Kidney epithelial cell (primary cell): ENCODE data around the gene SYNGR1. TPM values are rescaled to one million over a fixed set of nuclear protein-coding genes. Genes with fewer than 3 reads are reported as not detected.
A peak's percentile ranks its signal among the peaks of the same experiment; 100 is the strongest.

Experiments used
- DNase-seq: peaks from one replicate; pipeline ENCODE4 v3.0.0-alpha.2; 2010; ENCODE audit warnings: low read depth
- H3K27me3 ChIP-seq: 2 replicates; pipeline ENCODE4 v1.6.0; 2011; ENCODE audit warnings: low read length; ENCODE audit not compliant: control insufficient read depth, insufficient read depth
- H3K36me3 ChIP-seq: 2 replicates; pipeline ENCODE4 v1.5.1; 2011; ENCODE audit warnings: low read length; ENCODE audit not compliant: control insufficient read depth, insufficient read depth
- H3K4me3 ChIP-seq: 2 replicates; pipeline ENCODE4 v1.5.1; 2011; ENCODE audit warnings: low read depth, mild to moderate bottlenecking, control low read depth, low read length
- CTCF ChIP-seq: IDR thresholded peaks from 2 replicates; pipeline ENCODE4 v1.5.1; 2011; ENCODE audit warnings: mild to moderate bottlenecking, moderate library complexity, low read length, control low read depth, inconsistent platforms; ENCODE audit not compliant: insufficient read depth, poor library complexity, severe bottlenecking
- total RNA-seq: library from RNA; depleted of rRNA; stranded (reverse); fragments of >200 nt; gene quantifications from 2 replicates; pipeline ENCODE4 v1.2.3, GENCODE V29; 2015

SYNGR1 gene
- total RNA-seq, 1 donor from 2014 or later, result 2.0 TPM

DNA sequence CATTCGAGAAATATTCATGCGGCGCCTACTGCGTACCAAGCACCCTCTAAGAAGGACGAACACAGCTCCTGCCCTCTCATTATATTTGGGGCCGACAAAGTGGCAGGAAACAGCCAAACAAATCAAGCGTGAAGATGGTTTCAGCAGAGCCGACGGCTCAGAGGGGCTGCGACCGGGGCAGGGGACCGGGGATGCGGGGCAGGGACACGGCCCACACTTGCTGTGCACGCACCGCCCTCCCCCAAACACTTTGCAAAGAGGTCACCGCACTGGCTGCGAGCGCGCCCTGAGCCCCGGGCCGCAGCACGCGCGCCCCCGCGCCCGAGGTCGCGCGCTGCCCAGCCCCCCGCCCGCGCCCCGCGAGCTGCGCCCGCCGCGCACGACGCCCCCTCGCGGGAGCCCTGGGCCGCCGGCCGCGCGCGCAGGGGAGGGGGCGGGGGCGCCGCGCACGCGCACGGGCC, 255 bp upstream of the SYNGR1 start:
- TF ChIP-seq CTCF, result no peak
- Histone ChIP-seq H3K27me3 (no peaks in the 10 kb centered on the region), H3K36me3 (no peaks in the 10 kb centered on the region), H3K4me3 (peak overlapping the region; percentile 44)
- DNase-seq, result no peak

- Histone ChIP-seq H3K36me3 (no peaks in the 10 kb centered on the region), H3K4me3 (peak overlapping the region; percentile 44), H3K27me3 (no peaks in the 10 kb centered on the region)
- TF ChIP-seq CTCF, result no peak
- no peak for DNase-seq
Observed at GRCh38 chr22:39350757-39351688, 1.2 kb downstream of the SYNGR1 start.

- Histone ChIP-seq H3K27me3 (no peaks in the 10 kb centered on the region), H3K4me3 (no peak overlapping the region), H3K36me3 (no peaks in the 10 kb centered on the region)
- no peak for DNase-seq
- TF ChIP-seq CTCF, result no peak
Observed at GRCh38 chr22:39351689-39352214, 2.0 kb downstream of the SYNGR1 start.

DNA sequence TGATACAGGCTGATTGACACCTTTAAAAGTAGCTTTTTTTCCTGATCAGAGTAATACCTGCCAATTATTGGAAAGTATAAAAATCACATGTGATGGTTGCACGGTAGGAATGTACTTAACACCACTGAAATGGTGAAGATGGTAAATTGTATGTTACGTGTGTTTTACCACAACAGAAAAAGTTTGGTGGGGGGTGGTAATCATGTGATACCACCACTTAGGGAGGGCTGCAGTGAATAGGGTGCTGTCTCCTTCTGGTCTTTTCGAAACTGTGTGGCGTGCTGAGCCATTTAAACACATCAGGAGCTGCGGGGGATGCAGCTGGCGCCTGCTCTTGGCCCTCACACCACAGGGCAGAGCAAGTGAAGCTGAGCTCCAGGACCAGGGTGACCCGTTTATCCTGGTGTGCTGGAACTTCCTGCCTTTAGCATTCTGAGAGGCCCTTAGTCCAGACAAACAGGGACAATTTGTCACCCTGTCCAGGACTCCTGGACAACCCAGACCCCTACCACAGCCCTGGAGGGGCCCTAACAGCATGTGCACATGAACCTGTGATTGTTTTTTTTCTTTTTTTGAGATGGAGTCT, 2.6 kb downstream of the SYNGR1 start:
- Histone ChIP-seq H3K27me3 (no peaks in the 10 kb centered on the region), H3K36me3 (no peaks in the 10 kb centered on the region), H3K4me3 (no peak overlapping the region)
- DNase-seq, result no peak
- no peak for TF ChIP-seq CTCF

GRCh38 chr22:39353346-39353745, 3.6 kb downstream of the SYNGR1 start:
- no peaks in the 10 kb centered on the region for H3K36me3 ChIP-seq
- no peaks in the 10 kb centered on the region for H3K27me3 ChIP-seq
- TF ChIP-seq CTCF, result no peak
- no peak overlapping the region for H3K4me3 ChIP-seq
- DNase-seq, result no peak
